Suppressor macrophage treated with lipopolysaccharide for 4 hours (primary cell): ENCODE results near the gene CDKN2C.

Experiments
- DNase-seq: peaks from one replicate; pipeline ENCODE4 v3.0.0-alpha.2; 2020

The CDKN2C gene

DNA sequence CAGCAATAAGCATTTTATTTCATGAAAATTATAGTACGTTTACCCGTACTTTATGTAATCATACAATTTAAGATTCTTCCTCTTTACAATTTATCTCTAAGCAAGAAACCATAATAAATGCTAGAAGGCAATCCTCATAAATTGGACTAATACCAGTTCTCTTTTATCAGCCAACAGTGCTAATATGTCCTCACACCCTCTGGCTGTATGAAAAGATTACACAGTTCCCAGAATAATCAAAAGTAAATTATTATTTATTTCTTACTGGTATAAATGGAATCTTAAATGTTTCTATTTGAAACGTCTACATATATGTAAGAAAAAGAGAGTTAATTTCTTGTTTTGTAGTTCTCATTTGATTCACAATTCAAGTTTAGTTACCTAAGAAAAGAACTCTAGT lies 3.1 kb upstream of the CDKN2C start:
- DNase-seq = no peak

DNA sequence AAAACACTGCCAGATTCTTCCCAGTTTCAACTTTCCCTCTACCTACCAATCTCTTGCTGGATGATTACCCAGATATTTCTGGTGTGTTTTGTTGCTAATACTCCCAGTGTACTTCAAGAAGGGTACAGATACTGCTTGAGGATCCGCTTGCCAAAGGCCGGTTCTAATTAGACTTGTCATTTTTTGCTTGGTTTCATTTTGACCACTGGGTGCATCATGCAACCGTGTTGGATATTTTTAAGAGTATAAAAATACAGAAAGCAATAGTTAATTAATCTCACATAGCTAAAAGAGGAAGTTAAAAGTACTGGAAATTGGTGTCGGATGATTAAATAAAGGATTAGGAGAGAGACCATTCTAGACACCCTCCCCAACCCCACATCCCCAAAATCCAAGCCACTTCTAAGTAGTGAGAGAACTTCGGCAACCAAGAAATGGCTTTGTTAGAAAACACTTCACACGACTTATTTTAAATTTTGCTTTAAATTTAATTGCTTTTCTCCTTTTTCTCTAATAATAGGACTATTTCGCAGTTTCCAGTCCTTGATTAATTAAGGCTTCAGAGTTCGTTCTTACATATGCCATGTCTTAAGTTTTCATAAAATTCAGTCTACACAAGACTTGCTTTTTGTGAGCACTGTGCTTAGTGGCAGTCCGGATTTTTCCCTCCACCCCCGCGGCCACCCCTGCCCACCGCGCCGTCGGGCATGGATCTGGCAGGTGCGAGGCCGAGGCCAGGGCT lies 2.5 kb upstream of the CDKN2C start:
- DNase-seq = peak; percentile 36

DNA sequence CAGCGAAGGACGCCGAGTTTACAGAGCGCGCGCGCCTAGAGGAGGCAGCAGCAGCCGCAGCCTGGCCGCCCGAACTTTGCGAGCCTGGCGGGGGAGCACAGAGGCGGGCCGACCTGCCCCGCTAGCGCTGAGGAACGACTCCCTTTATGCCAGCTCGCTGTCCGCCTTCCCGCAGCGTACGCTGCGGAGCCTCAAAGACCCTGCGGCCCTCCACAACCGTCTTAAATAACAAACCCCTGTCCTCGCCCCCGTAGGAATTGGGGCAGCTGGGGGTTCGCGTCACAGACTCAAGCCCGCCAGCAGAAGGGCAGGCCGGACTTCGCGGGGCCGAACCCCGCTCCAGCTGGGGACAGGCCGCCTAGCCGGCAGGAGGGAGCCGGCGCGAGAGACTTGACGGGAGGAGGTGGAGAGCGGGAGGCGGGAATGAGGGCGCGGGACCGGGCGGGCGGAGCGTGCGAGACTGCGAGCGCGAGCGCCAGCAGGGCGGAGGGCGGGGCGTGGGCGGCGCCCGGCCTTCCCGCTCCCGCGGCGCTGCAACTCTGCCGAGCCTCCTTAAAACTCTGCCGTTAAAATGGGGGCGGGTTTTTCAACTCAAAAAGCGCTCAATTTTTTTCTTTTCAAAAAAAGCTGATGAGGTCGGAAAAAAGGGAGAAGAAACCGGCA lies 1.8 kb upstream of the CDKN2C start:
- peak; percentile 91 for DNase-seq

DNA sequence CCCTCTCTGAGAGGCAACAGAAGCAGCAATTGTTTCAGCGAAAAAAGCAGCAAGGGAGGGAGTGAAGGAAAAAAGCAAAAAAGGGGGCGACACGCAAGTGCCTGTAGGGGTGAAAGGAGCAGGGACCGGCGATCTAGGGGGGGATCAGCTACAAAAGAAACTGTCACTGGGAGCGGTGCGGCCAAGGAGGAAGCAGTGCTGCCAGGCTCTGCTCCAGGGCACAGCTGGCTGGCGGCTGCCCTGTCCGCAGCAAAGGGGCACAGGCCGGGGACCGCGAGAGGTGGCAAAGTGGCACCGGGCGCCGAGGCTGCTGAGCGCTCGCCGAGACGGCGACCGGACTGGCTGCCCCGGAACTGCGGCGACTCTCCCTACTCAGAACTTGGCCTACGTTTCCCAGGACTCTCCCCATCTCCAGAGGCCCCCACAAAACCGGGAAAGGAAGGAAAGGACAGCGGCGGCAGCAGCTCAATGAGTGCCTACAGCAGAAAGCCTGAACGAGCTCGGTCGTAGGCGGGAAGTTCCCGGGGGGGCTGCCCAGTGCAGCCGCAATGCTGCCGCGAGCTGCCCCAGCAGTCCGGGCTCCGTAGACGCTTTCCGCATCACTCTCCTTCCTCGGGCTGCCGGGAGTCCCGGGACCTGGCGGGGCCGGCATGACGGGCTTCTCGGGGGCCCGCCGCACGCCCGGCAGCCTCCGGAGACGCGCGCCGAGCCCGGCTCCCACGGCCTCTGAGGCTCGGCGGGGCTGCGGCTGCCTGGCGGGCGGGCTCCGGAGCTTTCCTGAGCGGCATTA lies 1.0 kb upstream of the CDKN2C start:
- DNase-seq = peak; percentile 47

DNA sequence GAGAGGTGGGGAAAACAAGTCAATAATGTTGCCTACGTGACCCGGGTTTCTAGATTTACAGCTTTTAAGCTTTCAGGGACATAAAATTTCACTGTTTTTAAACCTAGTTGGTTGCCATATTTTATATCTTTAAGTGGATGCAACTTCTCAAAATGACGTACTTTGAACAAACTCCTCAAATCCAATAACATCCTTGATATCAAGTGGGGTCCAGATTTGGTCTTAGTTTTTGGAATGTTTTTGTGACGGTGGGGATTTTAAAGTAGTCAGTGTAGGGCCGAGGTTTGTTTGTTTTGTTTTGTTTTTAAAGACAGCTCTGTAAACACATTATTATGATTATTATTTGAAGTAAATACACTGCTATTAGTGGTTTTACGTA lies 453 bp downstream of the CDKN2C start:
- DNase-seq = no peak

DNA sequence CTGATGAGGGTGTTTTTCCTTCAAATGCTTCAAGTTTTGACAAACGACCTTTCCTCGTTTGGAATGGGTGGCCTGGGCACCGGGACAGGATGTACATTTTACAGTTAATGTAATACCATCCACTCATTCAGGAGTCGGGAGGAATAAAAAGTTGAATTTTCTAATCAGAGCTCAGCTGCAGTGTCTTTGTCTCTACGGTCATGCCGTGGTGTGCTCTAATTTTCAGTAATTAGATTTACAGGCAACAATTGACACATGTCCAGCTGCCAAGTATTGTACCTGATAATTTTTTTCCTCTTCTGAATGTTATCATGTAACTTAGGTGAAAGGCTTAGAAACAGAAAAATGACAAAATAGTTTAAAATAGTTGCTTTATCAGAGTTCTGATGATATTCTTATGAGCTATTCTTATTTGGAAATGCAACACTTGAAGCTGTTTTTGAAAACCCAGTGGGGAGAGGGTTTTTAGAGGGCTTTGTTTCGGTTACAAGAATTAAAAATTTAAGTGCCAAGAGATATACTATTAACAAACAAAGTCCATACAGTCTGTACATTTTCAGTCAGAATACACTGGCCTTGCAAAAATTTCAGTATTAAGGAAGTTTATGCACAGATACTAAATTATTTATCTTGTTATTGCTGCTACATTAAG lies 1.0 kb downstream of the CDKN2C start:
- no peak for DNase-seq

DNA sequence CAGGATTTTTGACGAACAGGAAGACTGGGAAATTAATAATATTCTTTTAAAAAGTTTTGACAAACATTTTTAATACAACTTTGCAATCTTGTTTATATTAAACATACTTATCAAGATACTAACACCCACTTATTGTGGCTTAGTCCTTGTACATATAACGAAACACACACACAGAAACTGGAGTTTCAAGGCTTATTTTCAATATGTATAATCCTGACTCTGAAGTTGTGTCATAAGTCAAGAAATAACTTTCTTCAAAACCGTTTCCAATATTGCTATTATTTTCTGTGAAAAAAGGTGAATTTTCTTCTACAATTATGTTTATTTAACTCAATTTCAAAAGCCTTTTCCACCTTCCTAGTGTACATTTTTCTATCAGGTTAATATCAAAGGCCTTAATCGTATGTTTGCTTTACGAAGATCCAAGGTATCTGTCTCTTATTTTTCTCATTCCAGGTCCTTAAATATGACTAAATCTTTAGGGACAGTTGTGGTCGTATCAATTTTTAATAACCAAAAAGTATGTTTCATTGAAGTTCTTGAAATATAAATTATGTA lies 1.8 kb downstream of the CDKN2C start:
- no peak for DNase-seq

DNA sequence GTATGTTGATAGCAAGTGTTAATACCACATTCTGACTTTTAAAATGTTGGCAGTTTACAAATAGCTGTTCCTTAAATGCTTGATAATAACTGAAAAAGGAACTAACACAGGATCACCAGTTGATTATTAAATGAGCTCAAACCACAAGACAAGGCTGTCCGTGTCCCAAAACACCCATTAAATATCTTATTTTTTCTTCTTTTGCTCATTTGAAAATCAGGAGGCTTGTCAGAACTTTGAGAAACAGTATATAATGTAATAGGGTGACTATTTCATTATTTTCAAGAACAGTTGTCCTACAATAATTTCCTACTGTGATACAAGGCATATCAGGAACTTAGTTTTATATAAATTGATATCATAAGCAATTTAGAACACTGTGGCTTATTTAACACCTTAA lies 2.7 kb downstream of the CDKN2C start:
- peak; percentile 9 for DNase-seq

DNA sequence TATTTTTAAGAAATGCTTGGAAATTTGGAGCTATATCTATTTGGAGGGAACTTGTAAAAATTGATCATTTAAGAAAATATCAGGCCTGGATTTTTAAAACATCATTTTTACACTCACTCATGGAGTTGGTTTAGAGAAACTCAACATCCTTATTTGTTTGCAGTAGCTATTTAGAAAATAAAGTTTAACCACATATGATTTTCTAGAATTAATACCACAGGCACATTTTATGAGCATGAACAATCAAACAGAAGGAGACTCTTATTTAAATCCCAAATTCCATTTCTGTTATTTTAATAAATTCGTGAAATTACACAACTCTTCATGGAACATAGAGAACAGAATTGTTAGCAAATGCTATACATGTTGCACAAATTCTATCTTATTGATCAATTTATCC lies 3.2 kb downstream of the CDKN2C start:
- no peak for DNase-seq

DNA sequence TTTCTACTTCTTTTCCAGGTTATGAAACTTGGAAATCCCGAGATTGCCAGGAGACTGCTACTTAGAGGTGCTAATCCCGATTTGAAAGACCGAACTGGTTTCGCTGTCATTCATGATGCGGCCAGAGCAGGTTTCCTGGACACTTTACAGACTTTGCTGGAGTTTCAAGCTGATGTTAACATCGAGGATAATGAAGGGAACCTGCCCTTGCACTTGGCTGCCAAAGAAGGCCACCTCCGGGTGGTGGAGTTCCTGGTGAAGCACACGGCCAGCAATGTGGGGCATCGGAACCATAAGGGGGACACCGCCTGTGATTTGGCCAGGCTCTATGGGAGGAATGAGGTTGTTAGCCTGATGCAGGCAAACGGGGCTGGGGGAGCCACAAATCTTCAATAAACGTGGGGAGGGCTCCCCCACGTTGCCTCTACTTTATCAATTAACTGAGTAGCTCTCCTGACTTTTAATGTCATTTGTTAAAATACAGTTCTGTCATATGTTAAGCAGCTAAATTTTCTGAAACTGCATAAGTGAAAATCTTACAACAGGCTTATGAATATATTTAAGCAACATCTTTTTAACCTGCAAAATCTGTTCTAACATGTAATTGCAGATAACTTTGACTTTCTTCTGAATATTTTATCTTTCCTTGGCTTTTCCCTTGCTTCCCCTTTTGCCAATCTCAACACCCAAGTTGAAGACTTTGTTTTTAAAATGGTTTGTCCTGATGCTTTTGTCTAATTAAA lies 4.0 kb downstream of the CDKN2C start:
- no peak for DNase-seq

DNA sequence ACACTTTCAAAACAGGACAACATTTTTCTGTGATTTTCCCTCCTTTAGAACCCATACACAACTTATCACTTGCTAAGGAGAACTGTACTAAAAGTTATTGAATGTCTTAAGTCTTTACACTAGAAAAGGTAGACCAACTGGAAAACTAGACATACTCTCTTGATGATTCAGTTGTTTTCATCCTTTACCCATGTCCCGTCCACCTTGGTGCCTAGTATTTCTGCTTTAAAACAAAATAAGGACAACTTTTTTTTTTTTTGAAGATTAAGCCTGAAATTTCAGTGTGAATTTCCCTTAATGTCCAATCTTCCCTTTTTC lies 4.5 kb downstream of the CDKN2C start:
- DNase-seq = no peak

DNA sequence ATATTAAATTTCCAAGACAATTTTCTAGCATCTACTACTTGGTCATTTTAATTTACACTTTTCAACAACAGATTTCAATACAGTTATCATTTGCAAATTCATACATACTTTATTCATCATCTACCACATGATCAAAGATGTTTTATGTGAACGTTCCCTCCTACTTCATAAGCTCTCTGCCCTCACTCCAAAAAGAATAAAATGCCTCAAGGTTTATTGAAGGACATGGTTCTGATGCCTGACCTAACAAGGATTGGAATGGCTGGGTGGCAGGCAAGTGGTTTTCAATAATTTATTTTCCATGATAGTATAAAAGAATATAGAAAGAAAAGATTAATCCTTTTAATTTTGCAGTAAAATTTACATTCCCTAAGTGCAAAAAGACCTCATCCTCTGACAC lies 5.4 kb downstream of the CDKN2C start:
- no peak for DNase-seq

DNA sequence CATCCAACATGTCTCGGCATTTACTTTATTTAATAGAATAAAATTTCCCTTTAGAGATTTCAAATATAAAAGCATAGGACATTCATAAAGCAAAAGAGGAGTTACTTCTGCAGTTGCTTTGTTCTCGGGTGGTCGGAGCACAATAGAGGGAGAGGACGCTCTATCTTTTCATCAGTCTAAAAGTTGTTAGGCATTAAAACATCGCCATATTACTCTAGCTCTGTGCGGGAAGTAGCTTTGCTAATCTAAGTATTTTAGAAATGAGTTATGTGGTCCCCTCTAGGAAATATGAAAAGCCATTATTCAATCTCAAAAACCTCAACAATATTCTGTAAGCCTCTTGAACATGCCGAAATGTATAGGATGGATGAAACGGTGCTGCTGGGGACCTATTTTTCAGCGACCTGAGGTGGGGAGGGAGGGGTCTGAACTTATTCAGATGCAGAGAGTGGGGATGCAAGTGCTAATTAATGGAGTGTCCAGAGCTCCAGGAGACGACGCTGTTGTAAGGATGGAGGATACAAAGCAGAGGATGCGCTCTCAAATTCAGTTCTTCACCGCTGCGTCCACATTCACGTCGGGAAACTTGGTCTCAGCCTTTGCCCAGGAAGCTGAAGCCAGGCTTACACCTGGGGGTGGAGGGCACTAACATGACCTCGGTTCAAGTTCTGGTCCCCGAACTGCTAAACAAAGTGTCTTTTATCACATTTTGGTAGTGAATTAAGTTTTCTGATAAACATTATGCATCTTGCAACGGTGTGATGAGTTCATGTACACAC lies 6.3 kb downstream of the CDKN2C start:
- DNase-seq = no peak

DNA sequence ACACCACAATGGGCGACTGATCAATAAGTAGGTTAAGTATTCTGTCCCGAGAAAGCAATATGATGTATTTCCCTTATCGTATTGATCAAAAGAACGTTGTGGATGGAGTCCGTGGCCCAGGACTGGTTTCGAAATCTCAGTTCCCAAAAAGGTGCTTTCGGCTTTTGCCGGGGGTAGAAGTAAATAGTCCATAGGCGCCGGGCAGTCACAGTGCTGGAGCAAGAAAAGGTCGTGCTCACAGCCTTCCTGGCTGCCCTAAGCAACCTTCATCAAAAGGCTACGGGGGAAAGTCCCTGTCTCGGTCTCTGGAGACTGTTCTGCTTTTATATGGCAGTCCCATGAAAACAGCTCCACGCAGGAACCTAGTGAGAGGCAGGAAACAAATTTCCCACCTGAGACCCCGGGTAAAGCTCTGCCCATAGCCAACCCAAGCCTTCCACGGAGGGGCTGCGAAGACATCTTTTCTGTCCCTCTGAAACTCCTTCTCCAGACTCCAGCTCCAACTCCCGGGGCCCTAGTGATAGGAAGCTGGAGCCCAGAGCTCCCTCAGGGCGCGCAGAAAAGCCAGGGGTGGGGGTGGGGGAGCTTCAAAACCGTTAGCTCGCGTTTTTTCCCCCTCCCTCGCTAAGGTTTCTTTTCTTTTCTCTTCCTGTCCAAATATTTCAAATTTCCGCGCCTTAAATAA lies 7.0 kb downstream of the CDKN2C start:
- DNase-seq = peak; percentile 52

DNA sequence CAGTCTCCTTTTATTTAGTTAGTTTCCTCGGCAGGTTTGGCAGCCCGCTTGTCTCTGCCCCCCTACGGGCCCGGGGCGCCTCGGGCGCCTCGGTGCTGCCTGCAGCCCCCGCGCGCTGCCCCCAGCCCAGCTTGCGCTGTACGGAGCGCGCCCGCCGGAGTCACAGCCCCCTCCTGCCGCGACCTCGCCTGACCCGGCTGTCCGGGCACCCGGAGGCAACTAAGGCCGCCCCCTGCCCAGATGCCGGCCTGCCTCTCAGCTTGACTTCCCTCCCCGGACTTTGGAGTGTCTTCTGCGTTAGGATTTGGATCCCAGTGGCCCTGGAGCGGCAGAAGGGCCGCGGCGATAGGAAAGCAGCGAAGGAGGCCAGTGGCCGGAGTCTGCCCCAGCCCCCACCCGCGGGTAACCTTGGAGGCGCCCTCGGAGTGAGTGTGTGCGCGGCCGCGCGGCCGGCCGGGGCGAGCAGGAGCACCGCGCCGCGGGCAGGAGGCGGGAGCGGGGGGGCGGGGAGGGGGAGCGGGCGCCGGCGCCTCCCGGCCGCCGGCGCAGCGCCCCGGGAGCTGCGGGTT lies 7.6 kb downstream of the CDKN2C start:
- peak; percentile 32 for DNase-seq

DNA sequence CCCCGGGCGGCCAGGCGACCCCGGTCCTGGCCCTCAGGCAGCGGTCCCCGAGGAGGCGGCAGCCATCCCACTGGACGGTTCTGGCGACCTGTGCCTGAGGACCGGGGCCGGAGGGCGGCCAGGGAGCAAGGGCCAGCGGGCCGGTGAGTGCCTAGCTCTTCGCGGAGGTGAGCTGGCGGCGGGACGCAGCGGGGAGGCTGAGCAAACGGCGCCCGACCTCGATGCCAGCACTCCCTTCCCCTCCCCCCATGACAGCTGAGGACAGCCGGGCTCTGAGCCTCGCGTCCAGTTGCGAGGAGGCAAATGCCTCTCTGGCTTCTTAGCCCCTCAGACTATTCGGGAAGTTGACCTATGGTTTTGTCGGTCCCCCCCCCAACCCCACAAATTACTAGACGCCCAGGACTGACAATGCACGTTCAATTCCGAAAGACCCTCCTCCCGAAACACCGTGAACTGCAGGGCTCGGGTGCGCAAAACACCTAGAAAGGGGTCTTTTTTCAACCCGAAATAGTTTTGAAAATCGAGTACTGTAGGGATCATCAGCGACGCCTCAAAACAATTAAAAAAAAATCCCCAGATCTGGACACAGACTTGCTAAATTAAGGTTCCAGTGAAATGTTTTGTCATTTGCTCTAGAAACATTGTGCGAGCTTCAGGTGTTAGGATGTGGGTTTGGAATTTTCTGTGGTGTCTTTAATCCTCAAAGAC lies 8.3 kb downstream of the CDKN2C start:
- peak; percentile 29 for DNase-seq

DNA sequence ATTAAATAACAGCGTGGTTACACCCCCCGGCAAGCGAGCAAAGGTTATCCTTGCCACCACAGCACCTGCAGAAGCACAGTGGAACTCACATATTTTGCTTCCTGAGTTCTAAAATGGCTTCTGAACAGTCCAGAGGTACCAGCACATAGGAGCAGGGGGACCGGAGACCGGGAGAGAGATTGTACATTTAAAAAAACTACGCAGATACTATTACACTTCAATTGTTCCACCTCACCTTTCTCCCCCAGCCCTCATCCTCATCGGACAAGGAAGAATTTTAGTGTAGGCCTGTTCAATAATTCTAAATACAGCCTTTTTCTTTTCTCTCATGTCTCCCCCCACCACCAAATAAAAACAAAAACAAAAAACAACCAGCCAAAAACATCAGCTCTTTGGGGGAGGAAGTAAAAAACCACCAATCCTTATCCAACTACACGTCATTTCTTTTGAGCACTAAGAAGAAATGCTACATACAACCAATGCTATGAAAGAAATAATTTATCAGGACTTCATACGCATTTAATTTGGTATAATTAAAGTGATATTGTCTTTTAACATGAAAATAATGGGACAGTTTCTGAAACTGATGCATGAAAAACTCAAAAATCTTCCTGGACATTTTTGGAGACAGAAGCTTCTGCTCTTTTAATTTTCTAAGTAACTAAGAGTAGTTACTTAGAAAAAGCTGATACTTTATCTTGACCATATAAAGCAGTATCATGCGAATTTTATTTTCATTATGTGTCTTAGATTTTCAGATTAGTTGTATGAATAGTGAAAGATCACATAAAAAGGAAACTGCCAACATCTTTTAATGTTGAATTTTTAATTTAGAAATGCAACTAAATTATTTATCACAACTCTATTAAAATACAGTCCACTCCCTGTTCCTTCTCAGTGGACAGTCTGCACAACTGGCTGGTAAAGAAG lies 9.1 kb downstream of the CDKN2C start:
- DNase-seq = no peak

DNA sequence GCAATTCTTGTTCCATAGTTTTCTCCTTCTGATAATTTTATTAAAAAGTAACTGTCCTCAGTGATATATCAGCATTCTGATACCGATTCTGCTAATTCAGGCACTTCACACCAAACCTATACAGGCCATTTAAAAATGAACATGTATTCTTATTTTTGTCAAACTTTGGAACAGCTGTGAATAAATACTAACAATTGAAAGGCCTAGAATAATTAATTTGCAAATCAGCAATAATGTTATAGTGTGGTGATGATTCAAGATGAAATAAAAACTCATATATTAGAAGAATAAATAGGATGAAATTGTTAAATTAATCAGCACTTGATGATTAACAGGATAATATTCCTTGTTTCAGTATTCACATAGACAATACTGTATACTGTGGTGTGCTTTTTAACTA lies 9.9 kb downstream of the CDKN2C start:
- no peak for DNase-seq

DNA sequence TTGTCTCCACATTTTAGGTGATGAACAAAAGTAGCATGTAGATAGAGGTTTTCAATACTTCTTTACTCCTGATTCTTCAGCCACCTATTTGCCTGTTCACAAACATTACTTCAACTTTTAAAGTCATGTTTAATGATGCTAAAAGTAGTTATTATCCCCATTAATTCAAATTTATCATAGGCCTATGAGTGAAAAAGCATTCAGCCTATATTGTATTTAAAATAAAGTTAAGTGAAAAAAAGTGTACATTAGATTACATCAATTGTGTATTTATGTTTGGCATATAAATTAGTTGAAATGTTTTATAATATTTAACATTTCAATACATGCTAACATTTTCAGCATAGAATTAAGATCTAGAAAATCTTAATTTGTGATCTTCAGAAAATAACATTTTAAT lies 10.5 kb downstream of the CDKN2C start:
- DNase-seq = no peak
